Parathyroid adenoma (tissue), 2 donors: ENCODE data around the gene MKLN1.

Experiments
- H2AFZ ChIP-seq: fragments of 300-600 bp; sonication (generic); one replicate; pipeline ENCODE4 v1.7.0; 2017; ENCODE audit warnings: antibody characterized with exemption, mild to moderate bottlenecking
- H3K27ac ChIP-seq: fragments of 300-600 bp; sonication (generic); one replicate; pipeline ENCODE4 v1.7.0; 2017
- H3K27me3 ChIP-seq: fragments of 300-600 bp; sonication (generic); one replicate; pipeline ENCODE4 v1.7.0; 2017; ENCODE audit warnings: low read length; ENCODE audit not compliant: control insufficient read depth, insufficient read depth
- H3K36me3 ChIP-seq: fragments of 300-600 bp; sonication (generic); one replicate; pipeline ENCODE4 v1.7.0; 2017; ENCODE audit warnings: low read length; ENCODE audit not compliant: control insufficient read depth, insufficient read depth
- H3K4me1 ChIP-seq: fragments of 300-600 bp; sonication (generic); one replicate; pipeline ENCODE4 v1.7.0; 2017; ENCODE audit warnings: control low read depth
- H3K4me2 ChIP-seq: fragments of 300-600 bp; sonication (generic); one replicate; pipeline ENCODE4 v1.7.0; 2017; ENCODE audit warnings: low read length
- H3K4me3 ChIP-seq: fragments of 300-600 bp; sonication (generic); one replicate; pipeline ENCODE4 v1.7.0; 2017; ENCODE audit warnings: low read depth, low read length
- H3K79me2 ChIP-seq: fragments of 300-600 bp; sonication (generic); one replicate; pipeline ENCODE4 v1.7.0; 2017; ENCODE audit warnings: control low read depth
- H3K9ac ChIP-seq: fragments of 300-600 bp; sonication (generic); one replicate; pipeline ENCODE4 v1.7.0; 2017; ENCODE audit warnings: mild to moderate bottlenecking
- H3K9me3 ChIP-seq: fragments of 300-600 bp; sonication (generic); one replicate; pipeline ENCODE4 v1.7.0; 2017; ENCODE audit warnings: low read length; ENCODE audit not compliant: control insufficient read depth
- CTCF ChIP-seq: fragments of 300-600 bp; sonication (generic); IDR thresholded peaks from one replicate; pipeline ENCODE4 v1.7.0; 2017; ENCODE audit warnings: antibody characterized with exemption, mild to moderate bottlenecking
- donor health status: primary hyperparathyroidism.

The MKLN1 gene

GRCh38 chr7:131454498-131454897, 126.8 kb downstream of the MKLN1 start:
- Histone ChIP-seq H3K9ac (no peak overlapping the region), H3K4me3 (no peak overlapping the region), H3K79me2 (no peaks in the 10 kb centered on the region), H3K36me3 (no peaks in the 10 kb centered on the region), H3K9me3 (no peaks in the 10 kb centered on the region), H3K4me1 (no peaks in the 10 kb centered on the region), H3K4me2 (no peak overlapping the region), H2AFZ (no peak overlapping the region), H3K27me3 (no peaks in the 10 kb centered on the region), H3K27ac (no peak overlapping the region)
- no peak for TF ChIP-seq CTCF

DNA sequence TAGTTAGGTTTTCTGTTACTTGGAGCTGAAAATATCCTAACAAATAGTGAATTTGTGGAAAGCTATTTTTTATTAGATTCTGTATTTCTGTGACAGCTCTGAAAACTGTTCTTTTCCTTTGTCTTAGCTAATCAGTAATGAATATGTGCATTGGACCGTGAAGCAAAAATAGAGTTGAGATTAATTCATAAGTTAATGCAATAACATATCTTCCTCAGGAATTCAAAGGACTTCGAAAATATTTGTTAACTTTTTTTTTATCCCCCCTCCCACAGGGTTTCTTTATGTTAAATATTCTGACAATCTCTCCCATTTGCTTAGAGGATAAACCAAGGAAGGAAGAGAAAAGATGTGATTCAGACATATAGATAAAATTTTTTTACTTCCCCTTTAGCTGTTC, 127.3 kb downstream of the MKLN1 start:
- Histone ChIP-seq H3K27ac (no peak overlapping the region), H3K4me3 (no peak overlapping the region), H3K4me2 (no peak overlapping the region), H3K36me3 (no peaks in the 10 kb centered on the region), H3K27me3 (no peaks in the 10 kb centered on the region), H3K9ac (no peak overlapping the region), H2AFZ (no peak overlapping the region), H3K9me3 (no peaks in the 10 kb centered on the region), H3K4me1 (no peaks in the 10 kb centered on the region), H3K79me2 (no peaks in the 10 kb centered on the region)
- no peak for TF ChIP-seq CTCF

DNA sequence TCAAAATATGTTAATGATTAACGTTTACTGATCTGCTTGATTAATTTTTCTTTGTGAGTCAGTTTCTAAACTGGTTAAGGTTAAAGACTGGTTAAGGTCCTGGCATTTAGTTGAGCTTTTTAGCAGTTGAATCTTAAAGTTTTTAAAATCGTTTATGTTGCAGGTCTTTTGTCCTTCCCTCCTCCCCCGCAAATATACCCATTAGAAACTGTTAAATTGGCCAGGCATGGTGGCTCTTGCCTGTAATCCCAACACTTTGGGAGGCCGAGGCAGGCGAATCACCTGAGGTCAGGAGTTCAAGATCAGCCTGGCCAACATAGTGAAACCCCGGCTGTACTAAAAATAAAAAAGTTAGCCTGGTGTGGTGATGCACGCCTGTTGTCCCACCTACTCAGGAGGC, 127.9 kb downstream of the MKLN1 start:
- Histone ChIP-seq H3K79me2 (no peaks in the 10 kb centered on the region), H3K27me3 (no peaks in the 10 kb centered on the region), H3K4me3 (no peak overlapping the region), H3K4me1 (no peaks in the 10 kb centered on the region), H3K9ac (no peak overlapping the region), H3K9me3 (no peaks in the 10 kb centered on the region), H3K27ac (no peak overlapping the region), H2AFZ (no peak overlapping the region), H3K4me2 (no peak overlapping the region), H3K36me3 (no peaks in the 10 kb centered on the region)
- TF ChIP-seq CTCF: no peak

DNA sequence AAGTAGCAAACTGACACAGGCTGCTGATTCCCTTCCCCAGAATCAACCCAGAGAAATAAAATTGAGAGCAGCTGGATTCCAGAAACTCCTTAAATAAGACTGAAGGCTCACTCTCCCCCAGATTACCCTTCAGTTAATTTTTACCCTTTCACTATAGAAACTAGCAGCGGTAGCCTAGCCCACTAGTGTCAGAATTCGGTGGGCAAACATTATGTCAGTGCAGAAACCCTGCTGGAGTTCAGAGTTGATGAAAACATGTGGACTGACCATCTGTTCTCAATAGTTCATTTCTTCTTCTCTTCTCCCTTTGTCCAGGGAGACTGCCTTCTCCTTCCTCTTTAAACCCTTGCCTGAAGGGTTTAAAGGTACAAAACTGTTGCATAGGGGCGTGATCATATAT, 128.7 kb downstream of the MKLN1 start:
- Histone ChIP-seq H3K4me3 (no peak overlapping the region), H3K9me3 (no peaks in the 10 kb centered on the region), H3K4me1 (no peaks in the 10 kb centered on the region), H3K9ac (no peak overlapping the region), H3K4me2 (no peak overlapping the region), H3K27ac (no peak overlapping the region), H2AFZ (no peak overlapping the region), H3K27me3 (no peaks in the 10 kb centered on the region), H3K79me2 (no peaks in the 10 kb centered on the region), H3K36me3 (no peaks in the 10 kb centered on the region)
- TF ChIP-seq CTCF: no peak

DNA sequence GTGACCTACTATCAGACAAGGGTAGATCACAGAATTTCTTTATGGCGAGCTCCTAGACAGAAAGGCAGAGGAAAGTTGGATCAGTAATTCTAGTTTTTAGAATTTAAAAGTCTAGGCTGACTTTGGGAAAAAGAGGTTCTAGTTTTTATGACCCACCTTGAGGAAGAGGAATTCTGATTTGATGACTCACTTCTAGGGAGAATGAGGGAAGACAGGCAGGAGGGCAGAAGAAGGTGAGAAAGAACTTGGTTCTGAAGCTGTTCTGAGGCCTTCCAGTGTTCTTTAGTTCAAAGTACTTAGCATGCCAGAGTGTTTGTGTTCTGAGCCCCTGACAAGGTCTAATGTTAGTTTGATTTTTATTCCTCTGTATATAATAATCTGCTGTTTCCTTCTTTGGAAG, 131.6 kb downstream of the MKLN1 start:
- Histone ChIP-seq H3K79me2 (no peaks in the 10 kb centered on the region), H3K36me3 (no peaks in the 10 kb centered on the region), H3K27me3 (no peaks in the 10 kb centered on the region), H3K9me3 (no peaks in the 10 kb centered on the region), H3K4me2 (no peak overlapping the region), H3K4me1 (no peaks in the 10 kb centered on the region), H2AFZ (no peak overlapping the region), H3K27ac (no peak overlapping the region), H3K9ac (no peak overlapping the region), H3K4me3 (no peak overlapping the region)
- no peak for TF ChIP-seq CTCF
